Eye (tissue), 1 donor: ENCODE results near the gene ALOX12.

Source experiments
- DNase-seq: peaks from one replicate; pipeline ENCODE4 v3.0.0-alpha.2; 2015

The ALOX12 gene

DNA sequence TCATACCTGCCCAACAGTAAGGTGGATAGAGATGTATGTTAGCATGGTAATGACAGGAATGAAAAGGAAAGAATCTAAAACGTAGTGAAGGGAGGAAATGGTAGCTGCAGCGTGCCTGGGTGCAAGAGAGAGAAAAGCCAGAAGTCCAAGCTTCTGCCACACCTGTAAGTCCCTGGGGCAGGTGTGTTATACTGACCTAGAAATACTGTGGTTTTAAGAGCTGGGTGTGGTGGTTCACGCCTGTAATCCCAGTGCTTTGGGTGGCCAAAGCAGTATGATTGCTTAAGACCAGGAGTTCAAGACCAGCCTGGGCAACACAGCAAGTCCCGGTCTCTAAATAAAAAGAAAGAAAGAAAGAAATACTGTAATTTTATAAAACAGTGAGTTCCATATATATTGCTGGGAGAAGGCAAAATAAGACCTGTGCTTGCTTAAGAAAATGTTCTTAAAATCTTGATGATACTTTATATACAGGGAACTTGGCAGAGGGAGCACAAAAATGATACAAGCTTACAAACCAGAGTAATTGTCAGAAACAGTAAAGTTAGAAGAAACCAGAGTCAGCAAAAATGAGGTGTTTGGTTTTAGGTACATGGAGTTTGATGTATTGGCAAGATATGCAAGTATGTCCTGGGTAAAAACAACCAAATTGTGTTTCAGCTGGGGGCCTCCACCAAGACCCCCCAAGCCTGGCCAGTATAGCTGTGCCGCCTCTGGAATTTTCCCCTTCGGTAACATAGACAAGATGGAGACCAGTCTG lies 6.6 kb downstream of the ALOX12 start:
- DNase-seq = no peak

DNA sequence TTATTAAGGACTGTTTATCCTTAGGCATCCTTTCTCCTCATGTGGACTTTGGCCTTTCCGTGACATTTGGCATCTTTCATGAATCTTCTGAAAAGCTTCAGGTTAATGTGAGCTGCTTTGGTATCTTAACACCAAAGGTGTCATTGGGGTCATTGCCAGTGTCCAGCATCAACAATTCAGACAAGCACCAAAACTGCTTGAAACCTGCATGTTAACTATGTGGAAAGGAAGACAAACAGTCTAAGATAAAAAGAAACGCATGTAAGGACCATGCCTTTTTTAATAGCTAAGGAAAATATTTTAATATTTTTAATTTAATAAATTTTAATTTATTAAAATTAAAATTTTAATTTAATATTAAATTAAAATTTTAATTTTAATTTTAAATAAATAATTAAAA lies 7.9 kb downstream of the ALOX12 start:
- peak; percentile 30 for DNase-seq

DNA sequence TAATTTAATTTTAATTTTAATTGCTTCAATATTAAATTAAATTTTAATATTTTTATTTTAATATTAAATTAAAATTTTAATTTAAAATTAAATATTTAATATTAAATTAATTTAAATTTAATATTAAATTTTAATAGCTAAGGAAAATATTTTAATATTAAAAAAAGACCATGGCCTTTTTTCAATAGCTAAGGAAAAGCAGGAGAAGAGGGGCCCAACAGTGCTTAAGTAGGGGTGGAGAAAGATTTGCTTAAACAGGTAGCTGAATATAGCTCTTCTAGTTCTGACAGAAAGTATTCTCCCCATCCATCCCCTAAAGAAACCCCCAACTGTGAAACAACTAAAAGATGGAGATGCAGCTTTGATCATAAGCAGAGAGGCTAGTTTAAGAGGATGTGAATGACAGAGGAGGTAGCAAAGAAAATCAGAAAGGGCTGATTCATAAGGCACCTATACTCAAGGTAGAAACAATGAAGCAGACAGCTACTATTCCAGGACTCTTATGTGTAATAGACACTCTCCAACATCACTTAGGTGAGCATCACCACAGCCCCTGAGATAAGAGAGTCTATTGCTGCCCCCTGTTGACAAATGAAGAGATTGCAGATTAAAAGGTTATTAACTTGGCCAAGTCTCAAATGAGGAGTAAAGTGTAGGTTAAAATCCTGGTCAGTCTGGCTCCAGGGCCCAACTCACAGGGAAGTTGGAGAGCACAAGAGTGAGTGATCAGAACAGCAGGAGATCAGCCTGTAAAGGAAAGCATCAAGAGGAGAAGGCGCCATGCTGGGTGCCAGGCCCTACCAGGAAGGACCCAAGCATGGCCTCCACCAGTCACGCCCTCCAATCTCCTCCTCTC lies 8.8 kb downstream of the ALOX12 start:
- peak; percentile 95 for DNase-seq

DNA sequence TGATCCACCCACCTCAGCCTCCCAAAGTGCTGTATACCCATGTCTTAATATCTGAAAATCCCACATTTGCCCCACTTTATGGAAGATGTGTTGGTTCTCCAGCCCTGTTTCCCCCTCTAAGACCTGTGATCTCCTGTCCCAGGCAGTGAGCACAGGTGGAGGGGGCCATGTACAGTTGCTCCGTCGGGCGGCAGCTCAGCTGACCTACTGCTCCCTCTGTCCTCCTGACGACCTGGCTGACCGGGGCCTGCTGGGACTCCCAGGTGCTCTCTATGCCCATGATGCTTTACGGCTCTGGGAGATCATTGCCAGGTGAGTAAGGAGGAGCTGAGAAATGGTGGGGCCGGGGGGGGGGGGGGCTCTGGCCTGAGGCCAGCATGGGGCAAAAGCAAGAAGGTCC lies 9.9 kb downstream of the ALOX12 start:
- DNase-seq = no peak

DNA sequence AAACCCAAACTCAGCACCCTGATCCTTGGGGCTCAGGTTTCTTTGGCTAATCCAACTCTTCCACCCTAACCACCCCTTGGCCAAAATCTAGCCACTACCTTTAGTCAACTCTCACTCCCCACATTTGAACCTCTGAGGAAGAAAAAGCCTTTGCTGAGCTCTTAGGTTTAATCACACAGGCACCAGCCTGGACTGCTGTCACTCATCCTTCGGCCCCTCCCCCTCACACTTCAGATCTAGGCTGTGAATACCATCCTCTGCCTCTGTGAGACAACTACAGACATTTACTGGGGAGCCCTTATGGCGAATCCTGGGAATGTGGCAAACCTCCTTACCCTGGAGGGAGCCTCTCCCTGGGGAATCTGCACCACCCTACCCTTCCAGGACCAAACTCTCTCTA lies 11.3 kb downstream of the ALOX12 start:
- no peak for DNase-seq

DNA sequence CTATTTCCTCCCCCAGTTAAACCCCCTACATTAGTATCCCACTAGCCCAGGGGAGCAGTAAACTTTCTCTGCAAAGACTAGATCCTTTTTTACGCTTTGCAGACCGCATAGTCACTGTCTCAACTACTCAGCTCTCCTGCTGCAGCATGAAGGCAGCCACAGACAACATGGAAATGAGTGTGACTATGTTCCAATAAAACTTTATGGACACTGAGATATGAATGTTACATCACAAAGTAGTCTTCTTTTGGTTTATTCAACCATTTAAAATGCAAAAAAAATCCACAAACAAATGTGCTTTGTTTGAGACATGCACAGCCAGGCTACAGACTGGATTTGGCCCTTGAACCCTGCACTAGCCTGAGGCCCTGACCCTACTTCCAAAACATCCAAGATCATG lies 14.7 kb downstream of the ALOX12 start:
- DNase-seq = no peak

DNA sequence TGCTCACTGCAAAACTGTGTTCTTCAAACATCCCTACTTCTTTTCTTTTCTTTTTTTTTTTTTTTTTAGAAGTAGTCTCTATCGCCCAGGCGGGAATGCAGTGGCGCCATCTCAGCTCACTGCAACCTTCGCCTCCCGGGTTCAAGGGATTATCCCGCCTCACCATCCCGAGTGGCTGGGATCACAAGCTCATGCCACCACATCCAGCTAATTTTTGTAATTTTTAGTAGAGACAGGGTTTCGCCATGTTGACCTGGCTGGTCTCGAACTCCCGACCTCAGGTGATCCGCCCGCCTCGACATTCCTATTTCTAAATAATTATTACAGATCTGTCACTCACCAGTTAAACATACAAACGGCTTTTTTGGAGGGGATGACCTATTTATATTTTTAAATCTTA lies 15.6 kb downstream of the ALOX12 start:
- DNase-seq = no peak

DNA sequence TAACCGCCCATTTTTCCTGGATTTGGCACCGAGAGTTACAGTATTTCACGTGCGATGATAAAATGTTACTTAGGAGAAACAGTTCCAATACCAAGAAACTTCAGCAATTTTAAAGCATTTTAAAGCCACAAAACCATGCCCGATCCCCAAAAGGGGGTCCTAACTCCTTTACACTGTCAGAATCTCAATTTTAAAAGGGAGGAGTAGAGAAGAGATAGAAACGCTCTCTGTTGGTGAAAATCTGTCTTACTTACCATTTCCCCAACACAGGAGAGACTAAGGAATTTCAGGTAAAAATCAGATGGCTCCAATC lies 16.0 kb downstream of the ALOX12 start:
- no peak for DNase-seq

DNA sequence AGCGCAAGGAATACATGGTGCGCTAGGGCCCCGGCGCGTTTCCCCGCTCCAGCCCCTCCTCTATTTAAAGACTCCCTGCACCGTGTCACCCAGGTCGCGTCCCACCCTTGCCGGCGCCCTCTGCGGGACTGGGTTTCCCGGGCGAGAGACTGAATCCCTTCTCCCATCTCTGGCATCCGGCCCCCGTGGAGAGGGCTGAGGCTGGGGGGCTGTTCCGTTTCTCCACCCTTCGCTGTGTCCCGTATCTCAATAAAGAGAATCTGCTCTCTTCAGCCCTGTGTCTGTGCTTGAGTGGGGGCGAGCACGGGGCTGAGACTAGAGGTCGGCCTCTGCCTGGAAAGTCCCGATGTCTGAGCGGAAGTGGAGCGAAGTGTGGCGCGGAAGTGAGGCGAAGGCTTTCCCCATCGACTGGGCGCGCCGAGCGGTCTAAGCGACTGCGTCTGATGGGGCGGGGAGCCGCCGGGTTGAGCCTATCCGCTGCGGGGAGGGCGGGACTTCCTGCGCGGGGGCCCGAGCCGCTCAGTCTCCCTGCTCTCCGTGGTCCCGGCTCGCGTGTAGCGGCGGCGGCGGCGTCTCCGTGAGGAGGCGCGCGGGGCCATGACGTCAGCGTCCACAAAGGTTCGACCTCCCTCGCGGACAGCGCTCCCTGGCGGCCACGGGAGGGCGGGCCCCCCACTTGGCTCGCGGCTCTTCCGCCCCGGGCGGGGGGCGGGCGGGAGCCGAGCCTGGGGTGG lies 18.6 kb downstream of the ALOX12 start:
- DNase-seq = peak; percentile 98

DNA sequence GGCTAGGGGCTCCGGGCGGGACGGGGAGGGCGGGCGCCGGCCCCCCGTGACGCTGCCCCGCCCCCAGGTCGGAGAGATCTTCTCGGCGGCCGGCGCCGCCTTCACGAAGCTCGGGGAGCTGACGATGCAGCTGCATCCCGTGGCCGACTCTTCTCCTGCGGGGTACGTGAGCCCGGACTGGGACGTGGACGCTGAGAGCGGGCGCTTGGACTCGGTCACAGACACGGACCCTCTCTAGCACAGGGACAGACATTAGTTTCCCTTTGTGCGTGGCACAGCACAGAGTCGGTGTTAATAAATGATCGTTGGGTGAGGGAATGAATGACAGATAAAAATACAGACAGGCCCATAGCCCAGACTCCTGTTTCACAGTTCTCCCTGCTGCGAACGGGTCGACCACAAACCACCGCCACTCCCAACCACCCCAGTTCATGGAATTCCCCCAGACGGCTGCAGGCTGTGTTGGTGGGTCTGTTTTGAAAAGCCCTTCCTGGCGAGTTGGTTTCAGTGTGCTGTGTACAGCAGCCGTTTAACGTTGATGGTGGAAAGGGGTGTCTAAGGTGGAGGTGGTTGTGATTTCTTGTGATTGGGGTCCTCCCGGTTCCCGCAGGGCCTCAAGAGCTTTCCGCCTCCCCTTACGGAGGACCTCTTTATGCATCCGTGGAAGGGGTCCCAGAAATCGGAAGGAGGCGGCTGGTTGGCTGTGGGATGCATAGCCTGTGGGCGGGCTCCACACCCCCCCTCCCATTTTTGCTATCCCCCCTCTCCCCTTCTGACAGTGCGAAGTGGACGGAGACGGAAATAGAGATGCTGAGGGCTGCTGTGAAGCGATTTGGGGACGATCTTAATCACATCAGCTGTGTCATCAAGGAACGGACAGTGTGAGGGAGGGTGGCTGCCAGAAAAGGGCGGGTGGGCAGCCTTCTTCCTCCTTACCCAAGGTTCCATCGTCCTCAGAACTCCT lies 19.4 kb downstream of the ALOX12 start:
- DNase-seq = no peak

DNA sequence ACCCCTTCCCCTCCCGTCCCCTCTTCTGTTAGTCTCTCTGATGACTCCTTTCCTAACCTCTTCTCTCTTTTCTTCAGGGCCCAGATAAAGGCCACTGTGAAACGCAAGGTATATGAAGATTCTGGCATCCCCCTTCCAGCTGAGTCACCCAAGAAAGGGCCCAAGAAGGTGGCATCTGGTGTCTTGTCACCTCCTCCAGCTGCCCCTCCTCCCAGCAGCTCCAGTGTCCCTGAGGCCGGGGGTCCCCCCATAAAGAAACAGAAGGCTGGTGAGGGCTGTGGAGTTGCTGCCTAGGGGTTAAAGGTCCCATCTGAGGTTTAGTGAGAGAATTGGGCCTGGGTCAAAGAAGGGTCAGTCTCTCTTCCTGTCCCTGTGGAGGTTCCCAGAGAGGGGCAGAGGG lies 20.6 kb downstream of the ALOX12 start:
- DNase-seq = no peak

DNA sequence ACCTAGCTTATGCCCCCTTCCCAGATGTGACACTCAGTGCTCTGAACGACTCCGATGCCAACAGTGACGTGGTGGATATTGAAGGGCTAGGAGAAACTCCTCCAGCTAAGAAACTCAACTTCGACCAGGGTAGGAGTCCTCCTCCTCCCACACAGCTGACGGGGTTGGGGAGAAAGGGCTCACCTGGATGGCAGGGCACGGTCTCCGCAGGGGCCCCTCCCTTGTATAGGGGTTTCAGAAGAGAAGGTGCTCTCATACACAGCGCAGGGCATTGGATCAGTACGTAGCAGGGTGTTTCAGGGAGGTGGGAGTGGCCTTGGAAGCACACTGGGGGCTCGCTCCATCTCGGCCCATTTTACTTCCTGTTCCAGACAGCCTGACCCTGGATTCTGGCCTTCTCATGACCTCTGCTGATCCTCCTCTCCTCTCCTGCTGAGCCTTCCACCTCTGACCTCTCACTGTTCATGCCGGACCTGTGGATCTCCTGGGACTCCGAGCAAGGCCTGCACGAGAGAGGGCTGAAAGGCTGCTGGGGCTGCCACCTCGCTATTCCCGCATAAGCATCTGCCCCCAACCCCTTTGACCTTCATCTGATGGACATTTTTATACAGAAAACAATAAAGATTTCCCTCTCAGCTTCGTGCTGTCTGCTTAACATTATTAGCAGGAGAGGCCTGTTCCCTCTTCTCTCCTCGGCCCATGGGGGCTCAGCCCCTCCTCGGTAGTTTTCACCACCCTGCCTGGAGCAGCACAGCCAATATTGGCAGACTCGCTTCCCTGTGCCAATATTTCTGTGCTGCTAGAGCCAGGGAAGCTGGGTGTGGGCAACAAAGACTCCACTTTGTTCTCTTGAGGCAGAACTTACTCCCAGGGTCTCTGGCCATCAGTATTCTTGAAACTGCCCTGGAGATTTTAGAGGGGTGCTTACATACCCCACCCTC lies 21.3 kb downstream of the ALOX12 start:
- no peak for DNase-seq

DNA sequence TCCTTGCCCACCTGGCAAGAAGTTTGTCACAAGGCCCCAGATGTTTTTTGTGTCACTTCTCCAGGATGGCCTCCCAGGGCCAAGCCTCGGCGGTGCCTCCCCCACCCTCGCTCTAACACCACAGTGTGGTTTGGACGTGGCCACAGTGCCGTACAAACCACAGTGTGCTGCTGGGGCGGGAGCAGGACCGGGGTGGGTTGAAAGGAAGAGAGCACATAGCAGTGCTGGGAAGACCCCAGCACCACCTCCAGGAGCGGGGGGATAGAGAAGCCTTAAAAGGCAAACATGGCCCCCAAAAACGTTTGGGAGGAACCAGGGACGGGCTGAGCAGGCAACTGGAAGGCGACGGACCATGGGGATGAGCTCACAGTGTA lies 22.0 kb downstream of the ALOX12 start:
- DNase-seq = no peak

DNA sequence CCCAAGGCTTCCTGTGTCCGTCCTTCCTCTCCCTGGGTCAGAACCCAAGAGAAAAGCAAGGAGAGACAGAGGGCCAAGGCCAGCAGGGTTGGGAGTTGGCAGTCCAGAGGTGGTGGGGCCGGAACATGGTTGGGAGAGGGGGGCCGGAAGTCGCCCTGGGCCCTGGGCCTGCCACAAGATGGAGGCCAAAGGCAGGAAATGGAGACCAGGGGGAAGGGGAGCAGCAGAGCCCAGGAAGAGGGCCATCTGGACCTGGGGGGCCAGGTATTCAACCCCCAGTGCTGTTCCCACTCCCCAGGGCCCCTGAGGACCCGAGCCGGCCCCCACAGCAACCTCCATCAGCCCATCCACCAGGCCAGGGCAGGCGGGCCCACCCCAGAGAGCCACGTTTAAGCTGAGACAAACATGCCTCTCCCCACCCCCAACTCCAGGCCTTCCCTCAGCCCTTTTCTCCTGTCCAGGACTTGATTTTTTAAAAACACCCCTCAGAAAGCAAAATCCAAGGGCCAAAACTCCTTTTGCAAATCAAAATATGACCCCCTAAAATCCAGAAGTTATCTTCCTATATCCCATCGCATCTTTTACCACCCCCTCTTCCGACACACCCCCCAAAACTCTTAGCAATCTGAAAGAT lies 22.6 kb downstream of the ALOX12 start:
- DNase-seq = no peak

DNA sequence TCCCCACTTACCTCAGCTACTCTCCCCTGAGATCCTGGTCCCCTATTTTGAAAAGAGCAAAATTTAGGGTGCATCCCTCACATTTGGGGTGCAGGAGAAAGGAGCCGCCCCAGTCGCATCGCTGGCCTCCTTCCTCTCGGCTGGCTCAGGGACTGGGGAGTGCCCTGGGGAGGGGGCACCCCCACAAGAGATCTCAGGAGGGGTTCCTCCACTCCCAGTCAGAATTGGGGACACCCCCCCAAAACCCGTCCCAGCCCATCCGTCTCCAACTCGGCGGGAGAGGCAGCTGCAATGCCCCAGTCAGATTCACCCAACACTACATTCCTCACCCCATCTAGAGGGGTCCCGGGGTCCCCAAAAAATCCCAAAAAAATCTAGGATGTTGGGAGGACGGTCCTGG lies 23.5 kb downstream of the ALOX12 start:
- DNase-seq = no peak

DNA sequence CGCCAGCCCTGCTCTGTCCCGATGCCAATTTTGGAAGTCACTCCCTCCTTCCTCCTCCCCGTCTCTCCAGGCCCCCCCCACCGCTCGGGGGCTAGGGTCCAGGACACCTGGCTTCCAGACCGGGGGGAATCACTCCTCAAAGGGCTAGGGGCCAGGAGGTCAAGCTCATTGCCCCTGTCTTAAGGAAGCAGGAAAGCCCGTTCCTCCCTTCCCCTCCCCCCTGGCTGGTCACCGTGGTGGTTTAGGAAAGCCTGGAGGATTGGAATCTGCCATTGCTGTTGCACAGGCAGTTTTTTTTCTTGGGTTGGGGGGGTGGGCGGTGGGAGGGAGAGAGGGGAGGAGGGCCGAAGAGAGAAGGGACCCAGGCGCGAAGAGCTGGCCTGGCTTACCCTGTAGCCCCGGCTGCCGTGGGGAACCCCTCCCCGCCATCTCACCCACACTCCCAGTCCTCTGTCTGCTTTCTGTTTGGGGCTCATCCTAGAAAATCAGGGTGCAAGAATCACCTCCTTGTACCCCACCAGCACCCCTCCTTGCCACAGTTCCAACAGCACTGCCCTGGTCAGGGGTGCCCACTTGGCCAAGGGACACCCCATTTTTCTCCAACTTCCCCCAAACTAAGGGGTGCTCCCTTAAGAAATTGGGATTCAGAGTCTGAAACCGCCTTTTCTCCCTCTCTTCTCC lies 24.1 kb downstream of the ALOX12 start:
- DNase-seq = peak; percentile 79

DNA sequence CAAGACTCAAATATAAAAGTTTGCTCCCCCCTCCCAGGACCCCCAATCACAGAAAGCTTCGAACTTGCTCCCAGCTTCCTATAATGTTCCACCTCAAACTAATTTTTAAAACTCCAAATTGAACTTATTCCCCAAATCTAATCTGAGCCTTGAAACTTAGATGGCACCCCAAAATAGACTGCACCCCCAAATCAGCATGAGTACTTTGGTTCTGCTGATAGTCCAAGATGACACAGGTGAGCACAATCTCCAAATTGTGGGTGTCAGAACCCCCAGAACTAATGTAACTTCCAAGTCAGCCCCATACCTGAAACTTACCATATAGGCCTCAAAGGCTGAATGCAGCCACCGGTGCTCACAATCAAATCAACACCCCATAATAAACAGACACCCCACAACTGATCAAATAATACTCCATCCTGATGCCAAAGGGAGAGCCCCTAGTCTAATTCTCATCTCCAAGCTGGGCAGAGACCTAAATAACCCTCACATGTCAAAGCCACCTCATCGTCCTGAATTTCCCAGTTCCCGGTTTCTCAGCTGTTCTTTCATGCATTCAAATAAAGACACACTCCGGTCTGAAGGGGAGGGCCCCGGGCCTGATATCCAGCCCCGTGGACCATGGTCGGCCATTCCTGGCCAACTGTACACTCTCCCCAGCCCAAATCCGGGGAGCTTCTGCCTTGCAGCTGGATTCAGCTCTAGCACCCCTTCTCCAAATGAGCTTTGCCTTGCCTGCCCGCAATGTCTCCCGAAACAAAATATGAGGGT lies 25.2 kb downstream of the ALOX12 start:
- no peak for DNase-seq

DNA sequence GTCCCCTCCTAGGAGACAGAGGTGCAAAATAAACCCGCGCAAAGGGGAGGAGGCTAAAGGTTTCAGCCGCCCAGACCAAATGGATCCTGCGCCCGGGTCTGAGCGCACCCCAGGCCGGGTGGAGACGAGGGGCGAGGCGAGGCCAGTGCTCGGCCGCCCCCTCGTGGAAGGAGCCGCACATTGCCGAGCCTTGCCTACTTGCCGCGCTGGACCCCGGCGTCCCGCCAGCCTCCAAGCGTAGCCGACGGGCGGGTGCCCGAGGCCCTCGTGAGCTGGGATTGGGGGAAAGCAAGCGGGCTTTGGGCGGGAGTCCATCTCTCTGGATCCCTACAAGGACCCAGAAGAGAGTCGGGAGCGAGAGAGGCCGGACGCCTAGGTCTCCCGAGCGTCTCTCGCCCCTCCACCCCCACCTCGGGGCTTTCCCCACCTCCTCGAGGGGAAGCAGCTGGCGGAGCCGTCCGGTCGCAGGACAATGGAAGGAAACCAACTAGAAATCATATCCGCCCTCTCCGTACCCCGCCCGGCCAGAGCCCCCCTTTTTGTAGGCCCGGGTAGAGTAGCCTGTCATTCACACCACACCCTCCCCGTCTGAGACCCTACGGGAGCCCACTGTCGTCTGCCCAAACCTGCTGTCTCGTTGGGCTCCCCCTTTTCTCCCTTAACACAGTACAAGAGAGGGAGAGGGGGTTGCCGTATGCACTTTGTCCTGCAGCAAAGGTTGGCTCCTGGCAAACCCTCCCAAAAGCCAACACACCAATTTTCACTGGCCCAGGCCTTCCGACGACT lies 26.3 kb downstream of the ALOX12 start:
- peak; percentile 89 for DNase-seq
